ELR (cell line): ENCODE data around the gene ESRRB.
A peak's percentile ranks its signal among the peaks of the same experiment; 100 is the strongest.
"Not testable (repeated sequence)": the region's sequence is repeated elsewhere in the genome, so short reads cannot be mapped to it uniquely, and the experiment has no call there.

Source experiments
- DNase-seq: peaks from one replicate; pipeline ENCODE4 v3.0.0-alpha.2; 2015; ENCODE audit warnings: low read depth

ESRRB gene

GRCh38 chr14:76497550-76498462 is 121.9 kb downstream of the ESRRB start:
- no peak for DNase-seq

DNA sequence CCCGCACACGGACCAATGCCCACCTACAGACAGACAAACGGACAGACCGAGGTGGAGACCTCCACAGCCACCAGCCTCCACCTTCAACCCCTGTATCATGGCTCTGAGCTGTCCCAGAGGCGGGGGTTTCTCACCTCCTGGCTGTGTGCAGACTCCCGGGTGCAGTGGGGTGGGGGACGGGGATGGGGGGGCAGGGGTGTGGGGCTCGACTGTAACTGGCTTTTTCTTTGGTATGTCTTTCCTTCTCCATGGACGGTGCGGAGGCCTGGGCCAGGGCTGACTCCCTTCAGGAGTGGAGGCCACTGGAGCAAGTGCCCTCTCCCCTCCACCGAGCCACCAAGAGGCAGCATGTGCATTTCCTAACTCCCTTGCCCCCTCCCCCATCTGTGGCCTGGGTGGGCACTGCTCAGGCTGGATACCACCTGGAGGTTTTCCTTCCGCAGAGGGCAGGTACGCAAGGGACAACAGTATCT is 122.6 kb downstream of the ESRRB start:
- no peak for DNase-seq

DNA sequence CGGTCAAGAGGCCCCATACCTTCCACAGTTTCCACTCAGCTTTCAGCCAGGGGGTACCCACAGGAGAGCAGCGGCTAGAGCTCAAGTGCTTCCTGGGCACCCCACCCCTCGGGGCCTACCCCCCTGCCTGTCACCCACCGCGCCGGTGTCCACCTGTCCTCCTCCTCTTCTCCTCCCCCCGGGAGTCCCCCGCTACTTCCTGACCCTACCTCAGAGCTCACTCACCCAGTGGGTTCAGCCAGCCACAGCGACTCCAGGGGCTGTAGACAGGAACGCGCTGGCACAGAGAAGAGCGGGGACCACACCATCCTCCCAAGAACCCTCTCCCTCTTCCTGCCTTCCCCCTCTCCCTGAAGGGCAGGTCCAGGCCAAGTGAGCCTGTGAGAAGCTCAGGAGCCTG is 123.0 kb downstream of the ESRRB start:
- DNase-seq = no peak

- no peak for DNase-seq
Measured at GRCh38 chr14:76499399-76499798, 123.5 kb downstream of the ESRRB start.

- DNase-seq = peak; percentile 74
Measured at GRCh38 chr14:76500011-76500410, 124.1 kb downstream of the ESRRB start.

- no peak for DNase-seq
Measured at GRCh38 chr14:76500480-76500879, 124.5 kb downstream of the ESRRB start.

GRCh38 chr14:76501156-76501720 is 125.3 kb downstream of the ESRRB start:
- no peak for DNase-seq

- DNase-seq = no peak
Measured at GRCh38 chr14:76502219-76502618, 126.3 kb downstream of the ESRRB start.

GRCh38 chr14:76502638-76503037 is 126.7 kb downstream of the ESRRB start:
- DNase-seq = no peak

DNA sequence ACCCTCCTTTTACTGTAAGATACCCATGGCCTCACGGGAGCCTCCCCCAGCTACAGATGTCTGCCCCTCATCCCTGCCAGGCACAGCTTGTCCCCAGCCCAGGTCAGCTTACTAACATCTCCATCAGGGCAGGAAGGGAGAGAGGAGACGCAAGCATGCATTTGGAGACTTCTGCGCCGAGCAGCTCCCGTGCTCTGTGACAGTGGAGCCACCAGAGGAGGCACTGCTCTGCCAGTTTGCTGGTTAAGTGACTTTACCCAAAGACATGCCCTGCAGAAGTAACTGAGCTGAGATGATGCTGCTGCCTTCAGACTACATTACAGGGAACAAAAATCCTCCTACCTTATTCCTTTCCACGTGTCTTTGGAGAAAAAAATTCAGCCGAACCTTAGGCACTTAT is 133.4 kb downstream of the ESRRB start:
- DNase-seq = no peak

GRCh38 chr14:76510181-76510580 is 134.2 kb downstream of the ESRRB start:
- DNase-seq = no peak

DNA sequence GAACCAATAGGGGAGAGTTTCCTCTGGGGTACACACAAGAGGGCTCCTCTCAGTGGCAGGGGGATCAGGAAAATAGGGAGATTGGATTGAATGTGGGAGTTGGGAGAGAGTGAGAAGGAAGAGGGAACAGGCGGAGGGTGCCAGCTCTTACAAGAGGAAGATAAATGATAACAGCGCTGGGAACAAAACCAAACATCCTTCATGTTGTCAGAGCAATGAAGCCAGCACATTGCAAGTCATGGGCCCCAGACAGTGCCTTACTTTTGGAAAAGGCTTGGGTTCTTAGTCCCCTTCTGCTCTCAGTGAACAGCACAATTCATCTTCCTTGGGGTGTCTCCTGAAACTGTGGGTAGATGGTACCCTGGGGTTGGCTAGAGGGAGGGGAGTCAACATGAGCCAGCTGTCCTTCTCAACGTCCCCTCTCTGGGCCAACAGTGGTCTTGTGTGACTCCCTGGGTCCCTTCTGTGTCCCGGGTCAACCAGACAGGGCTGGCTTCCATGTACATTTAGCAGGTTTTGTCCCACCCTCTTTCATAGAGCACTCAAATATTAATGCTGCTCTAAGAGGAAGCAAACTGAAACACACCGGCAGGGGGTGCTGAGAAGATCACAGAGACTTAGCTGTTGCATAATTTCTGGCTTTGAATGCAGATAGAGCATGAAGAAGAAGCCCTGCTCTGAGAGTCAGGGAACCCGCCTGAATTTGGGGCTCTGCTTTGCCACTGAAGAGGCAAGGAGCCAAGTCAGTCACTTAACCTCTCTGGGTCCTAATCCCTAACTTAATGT is 138.5 kb downstream of the ESRRB start:
- DNase-seq = peak; percentile 25

GRCh38 chr14:76516884-76517283 is 140.9 kb downstream of the ESRRB start:
- DNase-seq = no peak

GRCh38 chr14:76518366-76518765 is 142.4 kb downstream of the ESRRB start:
- DNase-seq = no peak

DNA sequence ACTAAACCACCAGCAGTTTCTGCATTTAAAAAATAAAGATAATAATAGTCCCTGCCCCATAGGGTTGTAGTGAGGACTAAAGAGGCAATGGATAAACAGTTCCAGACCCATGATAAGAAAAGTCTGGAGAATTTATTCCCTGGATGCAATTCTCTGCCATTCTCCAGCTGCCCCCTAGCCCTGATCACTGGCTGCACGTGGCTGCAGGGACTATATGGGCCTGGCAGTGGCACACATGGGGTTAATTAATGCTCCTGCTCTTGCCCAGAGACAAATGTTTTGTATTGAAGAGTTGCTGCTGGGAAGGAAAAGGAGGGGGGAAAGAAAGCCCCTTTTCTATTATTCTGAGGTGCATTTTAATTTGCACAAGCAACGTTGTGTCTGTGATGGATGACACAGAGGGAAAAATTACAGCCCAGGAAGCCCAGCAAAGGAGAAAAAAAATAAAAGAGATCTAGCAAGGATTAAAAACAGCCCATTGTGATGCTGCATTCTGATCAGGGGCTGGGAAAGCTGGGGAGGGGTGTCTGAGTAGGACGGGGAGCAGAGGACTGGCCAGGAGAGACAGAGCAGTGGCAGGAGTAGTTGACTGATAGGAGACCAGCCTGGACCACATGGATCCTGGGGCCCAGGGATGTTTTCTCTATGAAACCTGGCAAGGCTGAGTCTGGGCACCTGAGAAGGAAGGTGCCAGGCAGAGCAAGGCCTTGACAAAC is 149.3 kb downstream of the ESRRB start:
- no peak for DNase-seq

DNA sequence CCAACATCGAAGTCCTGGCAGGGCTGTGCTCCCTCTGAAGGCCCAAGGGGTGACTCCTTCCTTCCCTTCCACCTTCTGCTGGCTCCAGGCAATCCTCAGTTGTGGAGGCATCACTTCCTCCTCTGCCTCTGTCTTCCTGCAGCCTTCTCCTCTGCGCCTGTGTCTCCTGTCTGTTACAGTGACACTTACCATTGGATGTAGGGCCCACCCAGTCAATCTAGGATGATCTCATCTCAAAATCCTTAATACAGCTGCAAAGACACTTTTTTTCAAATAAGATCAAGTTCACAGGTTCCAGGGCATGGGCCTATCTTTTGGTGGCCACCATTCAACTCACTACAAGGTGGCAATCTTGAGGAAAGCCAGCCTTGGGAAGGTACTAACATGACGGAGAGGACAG is 155.1 kb downstream of the ESRRB start:
- no peak for DNase-seq

DNA sequence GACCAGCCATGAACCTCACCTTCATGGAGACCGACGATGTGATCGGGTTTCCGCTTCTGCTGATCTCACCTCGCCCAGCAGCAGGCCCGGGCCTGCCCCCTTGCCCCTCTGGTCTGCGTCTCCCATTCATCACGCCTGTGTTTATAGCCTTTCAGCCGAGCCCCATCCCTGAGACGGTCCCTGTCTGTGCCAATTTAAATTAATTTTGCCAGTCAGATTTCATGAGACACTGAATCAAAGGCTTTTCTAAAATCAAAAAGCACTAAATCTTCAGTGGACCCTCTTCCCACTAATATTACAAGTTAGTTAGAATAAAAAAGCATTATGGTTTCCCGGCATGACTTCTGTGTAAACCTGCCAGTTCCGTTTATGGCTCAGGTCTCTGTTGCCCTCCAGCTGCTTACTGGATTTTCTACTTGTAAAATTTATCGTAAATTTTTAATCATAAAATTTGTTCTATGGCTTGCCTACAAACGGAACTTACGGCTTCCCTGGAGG is 155.9 kb downstream of the ESRRB start:
- DNase-seq = no peak

DNA sequence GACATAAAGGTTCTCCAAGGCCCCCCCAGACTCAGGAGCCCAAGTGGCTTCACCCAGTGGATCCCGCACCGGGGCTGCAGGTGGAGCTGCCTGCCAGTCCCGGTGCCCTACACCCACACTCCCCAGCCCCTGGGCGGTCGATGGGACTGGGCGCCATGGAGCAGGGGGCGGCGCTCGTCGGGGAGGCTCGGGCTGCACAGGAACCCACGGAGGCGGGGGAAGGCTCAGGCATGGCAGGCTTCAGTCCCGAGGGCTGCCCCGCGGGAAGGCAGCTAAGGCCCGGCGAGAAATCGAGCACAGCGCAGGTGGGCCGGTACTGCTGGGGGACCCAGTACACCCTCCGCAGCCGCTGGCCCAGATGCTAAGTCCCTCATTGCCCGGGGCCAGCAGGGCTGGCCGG is 160.7 kb downstream of the ESRRB start:
- not testable (repeated sequence) for DNase-seq

- DNase-seq = no peak
Measured at GRCh38 chr14:76537906-76538647, 162.1 kb downstream of the ESRRB start.

GRCh38 chr14:76538648-76539008 is 162.7 kb downstream of the ESRRB start:
- no peak for DNase-seq

GRCh38 chr14:76539130-76539529 is 163.2 kb downstream of the ESRRB start:
- DNase-seq = no peak
